T-helper 1 cell (primary cell): ENCODE results near the gene MMAA.
"Not testable (repeated sequence)": the region's sequence is repeated elsewhere in the genome, so short reads cannot be mapped to it uniquely, and the experiment has no call there.

ENCODE experiments used
- DNase-seq, 5 donors: peaks; one replicate each; pipeline ENCODE4 v3.0.0-alpha.2; 2012 to 2020

MMAA gene

GRCh38 chr4:145635117-145635516 lies 15.9 kb downstream of the MMAA start:
- no peak for DNase-seq

GRCh38 chr4:145635630-145636029 lies 16.4 kb downstream of the MMAA start:
- no peak for DNase-seq

GRCh38 chr4:145639186-145639698 lies 20.1 kb downstream of the MMAA start:
- no peak for DNase-seq

- not testable (repeated sequence) for DNase-seq
These were observed 21.1 kb downstream of the MMAA start for GRCh38 chr4:145640236-145640635.

GRCh38 chr4:145643295-145643694 lies 24.1 kb downstream of the MMAA start:
- no peak for DNase-seq

GRCh38 chr4:145644699-145645098 lies 25.5 kb downstream of the MMAA start:
- no peak for DNase-seq

- DNase-seq: no peak
These were observed 37.0 kb downstream of the MMAA start for GRCh38 chr4:145656156-145656555.

GRCh38 chr4:145660064-145660463 lies 40.9 kb downstream of the MMAA start:
- DNase-seq: no peak

- DNase-seq: no peak
These were observed 44.0 kb downstream of the MMAA start for GRCh38 chr4:145663194-145663593.

- DNase-seq: no peak
These were observed 46.6 kb downstream of the MMAA start for GRCh38 chr4:145665773-145666172.

GRCh38 chr4:145670422-145670821 lies 51.2 kb downstream of the MMAA start:
- no peak for DNase-seq

GRCh38 chr4:145679520-145679919 lies 60.3 kb downstream of the MMAA start:
- DNase-seq: no peak

- no peak for DNase-seq
These were observed 60.8 kb downstream of the MMAA start, which contains the start of gene C4orf51 for GRCh38 chr4:145679991-145680455. TSS of gene C4orf51 (plus strand) at chr4:145680146. CDS start at chr4:145680204, 58 bp downstream.

- no peak for DNase-seq
These were observed 61.7 kb downstream of the MMAA start for GRCh38 chr4:145680902-145681301.

- DNase-seq: no peak
These were observed 62.3 kb downstream of the MMAA start for GRCh38 chr4:145681518-145681917.

- DNase-seq: no peak
These were observed 62.8 kb downstream of the MMAA start for GRCh38 chr4:145681956-145682355.

GRCh38 chr4:145686991-145687390 lies 67.8 kb downstream of the MMAA start:
- no peak for DNase-seq

GRCh38 chr4:145690610-145691009 lies 71.4 kb downstream of the MMAA start:
- DNase-seq: no peak

- not testable (repeated sequence) for DNase-seq
These were observed 72.2 kb downstream of the MMAA start for GRCh38 chr4:145691416-145691815.

- DNase-seq: no peak
These were observed 75.7 kb downstream of the MMAA start for GRCh38 chr4:145694929-145695328.

- no peak for DNase-seq
These were observed 78.1 kb downstream of the MMAA start for GRCh38 chr4:145697332-145697731.

- DNase-seq: no peak
These were observed 79.3 kb downstream of the MMAA start for GRCh38 chr4:145698507-145698906.

- no peak for DNase-seq
These were observed 84.8 kb downstream of the MMAA start for GRCh38 chr4:145703850-145704497.

- no peak for DNase-seq
These were observed 90.2 kb downstream of the MMAA start for GRCh38 chr4:145709336-145709735.
